ENCODE data around the gene SMAD3. TPM values are rescaled to one million over a fixed set of nuclear protein-coding genes. Genes with fewer than 3 reads are reported as not detected.
"Not testable (repeated sequence)": the region's sequence is repeated elsewhere in the genome, so short reads cannot be mapped to it uniquely, and the experiment has no call there.

Gene SMAD3
- total RNA-seq, 1 donor = 67.8 TPM

GRCh38 chr15:67119238-67119846, 53.9 kb downstream of the SMAD3 start:
- DNase-seq (ENCODE audit: low read depth) = no peak
- no peak for TF ChIP-seq CTCF (IDR thresholded peaks at IDR 0.05; ENCODE audit: insufficient read depth, low read depth, low read length)
- no peak overlapping the region for H3K4me3 ChIP-seq (ENCODE audit: low read depth, low read length)

- H3K4me3 ChIP-seq (ENCODE audit: low read depth, low read length) = no peak overlapping the region
- no peak for TF ChIP-seq CTCF (IDR thresholded peaks at IDR 0.05; ENCODE audit: insufficient read depth, low read depth, low read length)
- no peak for DNase-seq (ENCODE audit: low read depth)
Measured at GRCh38 chr15:67120009-67120838, 54.8 kb downstream of the SMAD3 start.

GRCh38 chr15:67120839-67121643, 55.6 kb downstream of the SMAD3 start:
- DNase-seq (ENCODE audit: low read depth) = peak; percentile 97
- TF ChIP-seq CTCF (IDR thresholded peaks at IDR 0.05; ENCODE audit: insufficient read depth, low read depth, low read length) = no peak
- H3K4me3 ChIP-seq (ENCODE audit: low read depth, low read length) = no peak overlapping the region

- peak; percentile 84 for DNase-seq (ENCODE audit: low read depth)
- H3K4me3 ChIP-seq (ENCODE audit: low read depth, low read length) = no peak overlapping the region
- no peak for TF ChIP-seq CTCF (IDR thresholded peaks at IDR 0.05; ENCODE audit: insufficient read depth, low read depth, low read length)
Measured at GRCh38 chr15:67121644-67122605, 56.5 kb downstream of the SMAD3 start.

GRCh38 chr15:67122816-67123215, 57.4 kb downstream of the SMAD3 start:
- not testable (repeated sequence) for DNase-seq (ENCODE audit: low read depth); H3K4me3 ChIP-seq (ENCODE audit: low read depth, low read length)

GRCh38 chr15:67123291-67123690, 57.9 kb downstream of the SMAD3 start:
- DNase-seq (ENCODE audit: low read depth); H3K4me3 ChIP-seq (ENCODE audit: low read depth, low read length): not testable (repeated sequence)

- no peak overlapping the region for H3K4me3 ChIP-seq (ENCODE audit: low read depth, low read length)
- TF ChIP-seq CTCF (IDR thresholded peaks at IDR 0.05; ENCODE audit: insufficient read depth, low read depth, low read length) = no peak
- no peak for DNase-seq (ENCODE audit: low read depth)
Measured at GRCh38 chr15:67124111-67124510, 58.7 kb downstream of the SMAD3 start.
